ENCODE data around the gene GLT1D1.

The GLT1D1 gene

GRCh38 chr12:128906485-128907137, 53.3 kb downstream of the GLT1D1 start:
- DNase-seq (ENCODE audit: extremely low read depth, low read depth): no peak
- no peak overlapping the region for H3K4me3 ChIP-seq (replicated peaks; ENCODE audit: low read depth, low read length)
- no peak for TF ChIP-seq CTCF (IDR thresholded peaks at IDR 0.05; ENCODE audit: low read depth, low read length, missing control alignments)

GRCh38 chr12:128908254-128908653, 55.0 kb downstream of the GLT1D1 start:
- no peak for TF ChIP-seq CTCF (IDR thresholded peaks at IDR 0.05; ENCODE audit: low read depth, low read length, missing control alignments)
- DNase-seq (ENCODE audit: extremely low read depth, low read depth): no peak
- no peak overlapping the region for H3K4me3 ChIP-seq (replicated peaks; ENCODE audit: low read depth, low read length)

- DNase-seq (ENCODE audit: extremely low read depth, low read depth): no peak
- TF ChIP-seq CTCF (IDR thresholded peaks at IDR 0.05; ENCODE audit: low read depth, low read length, missing control alignments): no peak
- no peak overlapping the region for H3K4me3 ChIP-seq (replicated peaks; ENCODE audit: low read depth, low read length)
Observed at GRCh38 chr12:128909653-128910052, 56.4 kb downstream of the GLT1D1 start.

GRCh38 chr12:128910629-128911028, 57.4 kb downstream of the GLT1D1 start:
- DNase-seq (ENCODE audit: extremely low read depth, low read depth): no peak
- H3K4me3 ChIP-seq (replicated peaks; ENCODE audit: low read depth, low read length): no peak overlapping the region
- TF ChIP-seq CTCF (IDR thresholded peaks at IDR 0.05; ENCODE audit: low read depth, low read length, missing control alignments): no peak

GRCh38 chr12:128911861-128912260, 58.6 kb downstream of the GLT1D1 start:
- no peak overlapping the region for H3K4me3 ChIP-seq (replicated peaks; ENCODE audit: low read depth, low read length)
- DNase-seq (ENCODE audit: extremely low read depth, low read depth): no peak
- no peak for TF ChIP-seq CTCF (IDR thresholded peaks at IDR 0.05; ENCODE audit: low read depth, low read length, missing control alignments)

- DNase-seq (ENCODE audit: extremely low read depth, low read depth): no peak
- no peak for TF ChIP-seq CTCF (IDR thresholded peaks at IDR 0.05; ENCODE audit: low read depth, low read length, missing control alignments)
- H3K4me3 ChIP-seq (replicated peaks; ENCODE audit: low read depth, low read length): no peak overlapping the region
Observed at GRCh38 chr12:128914908-128915563, 61.8 kb downstream of the GLT1D1 start.

All from HFF-Myc (cell line).